Muscle layer of duodenum (tissue), 2 donors: ENCODE measurements around the gene GYPA.
"Not testable (repeated sequence)": the region's sequence is repeated elsewhere in the genome, so short reads cannot be mapped to it uniquely, and the experiment has no call there.

Experiments used
- H3K27ac ChIP-seq: one replicate; pipeline ENCODE4 v1.7.0; 2013; ENCODE audit warnings: mild to moderate bottlenecking, low read length
- H3K27me3 ChIP-seq: one replicate; pipeline ENCODE4 v1.7.0; 2013; ENCODE audit warnings: low read depth, mild to moderate bottlenecking, control low read depth, low read length
- H3K36me3 ChIP-seq, 2 donors: one replicate each; pipeline ENCODE4 v1.7.0; 2013; ENCODE audit warnings: low read length in 2 of 2, control low read depth in 1 of 2, mild to moderate bottlenecking in 1 of 2; ENCODE audit not compliant: insufficient read depth in 2 of 2, control insufficient read depth in 1 of 2
- H3K4me1 ChIP-seq, 2 donors: one replicate each; pipeline ENCODE4 v1.7.0; 2013; ENCODE audit warnings: low read length in 2 of 2, mild to moderate bottlenecking in 2 of 2, control low read depth in 1 of 2, moderate library complexity in 1 of 2; ENCODE audit not compliant: insufficient read depth in 2 of 2, control insufficient read depth in 1 of 2
- H3K4me3 ChIP-seq, 2 donors: one replicate each; pipeline ENCODE4 v1.7.0; 2013; ENCODE audit warnings: low read length in 2 of 2, low read depth in 1 of 2, mild to moderate bottlenecking in 1 of 2
- H3K9me3 ChIP-seq, 2 donors: one replicate each; pipeline ENCODE4 v1.7.0; 2013; ENCODE audit warnings: low read length in 2 of 2, control low read depth in 1 of 2, mild to moderate bottlenecking in 1 of 2; ENCODE audit not compliant: control insufficient read depth in 1 of 2
- donor health status: healthy.

GYPA gene

DNA sequence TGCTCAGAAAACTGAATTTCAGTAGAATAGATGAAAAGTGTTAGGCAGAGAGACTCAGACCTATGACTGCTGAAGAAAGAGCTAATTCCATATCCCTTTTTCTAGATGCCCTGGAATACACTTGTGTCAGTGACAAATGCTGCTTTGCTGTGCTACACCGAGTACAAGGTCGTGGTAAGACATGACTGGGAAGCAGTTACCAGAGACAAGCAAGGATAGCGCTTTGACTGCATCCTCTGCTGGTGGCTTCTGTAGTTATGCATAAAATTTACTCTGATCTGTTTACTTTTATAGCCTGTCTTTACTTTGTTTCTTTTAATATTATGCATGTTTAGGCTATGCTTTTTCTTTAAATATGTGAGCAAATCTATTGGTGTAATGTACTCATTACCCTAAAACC, 58.5 kb downstream of the GYPA start:
- H3K27me3 ChIP-seq, H3K4me3 ChIP-seq, H3K9me3 ChIP-seq, H3K4me1 ChIP-seq, H3K27ac ChIP-seq, H3K36me3 ChIP-seq: not testable (repeated sequence)

DNA sequence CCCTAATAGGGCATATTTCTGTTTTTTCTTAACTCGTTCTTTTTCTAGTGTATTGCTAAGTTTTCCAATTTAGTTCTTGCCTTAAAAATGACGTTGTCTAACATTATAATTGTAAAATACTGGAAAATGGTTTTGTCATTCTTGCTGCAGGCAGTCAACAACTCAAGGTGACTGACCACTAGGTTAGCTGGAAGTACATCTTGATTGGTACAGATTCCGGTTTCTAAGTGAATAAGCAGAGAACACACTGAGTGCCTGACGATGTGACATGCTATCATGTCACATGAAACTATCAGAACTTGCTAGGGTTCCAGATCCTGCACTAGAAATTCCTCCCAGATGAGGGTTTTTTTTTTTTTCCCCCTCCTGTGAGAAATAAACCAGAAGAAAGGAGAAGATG, 60.4 kb downstream of the GYPA start:
- H3K4me1 ChIP-seq, H3K4me3 ChIP-seq: not testable (repeated sequence)

GRCh38 chr4:144078746-144079145, 61.8 kb downstream of the GYPA start:
- H3K27ac ChIP-seq, H3K9me3 ChIP-seq, H3K4me1 ChIP-seq, H3K27me3 ChIP-seq, H3K4me3 ChIP-seq, H3K36me3 ChIP-seq: not testable (repeated sequence)

More for the DNA sequence above, 60.4 kb downstream of the GYPA start:
- H3K9me3 ChIP-seq, H3K27ac ChIP-seq, H3K27me3 ChIP-seq, H3K36me3 ChIP-seq: not testable (repeated sequence)

DNA sequence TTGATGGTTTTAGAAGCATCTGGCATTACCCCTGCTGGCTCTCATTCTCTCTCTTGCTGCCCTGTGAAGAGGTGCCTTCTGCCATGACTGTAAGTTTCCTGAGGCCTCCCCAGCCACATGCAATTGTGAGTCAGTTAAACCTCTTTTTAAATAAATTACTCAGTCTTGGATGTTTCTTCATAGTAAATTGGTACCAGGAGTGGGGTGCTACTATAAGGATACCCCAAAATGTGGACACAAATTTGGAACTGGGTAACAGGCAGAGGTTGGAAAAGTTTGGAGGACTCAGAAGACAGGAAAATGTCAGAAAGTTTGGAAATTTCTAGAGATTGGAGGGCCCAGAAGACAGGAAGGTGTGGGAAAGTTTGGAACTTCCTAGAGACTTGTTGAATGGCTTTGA, 79.0 kb downstream of the GYPA start:
- not testable (repeated sequence) for H3K27me3 ChIP-seq, H3K9me3 ChIP-seq, H3K27ac ChIP-seq, H3K4me1 ChIP-seq, H3K4me3 ChIP-seq, H3K36me3 ChIP-seq

- H3K36me3 ChIP-seq, H3K9me3 ChIP-seq, H3K4me3 ChIP-seq, H3K4me1 ChIP-seq, H3K27me3 ChIP-seq, H3K27ac ChIP-seq: not testable (repeated sequence)
Observed at GRCh38 chr4:144060234-144060859, 80.2 kb downstream of the GYPA start.
